Stimulated activated naive B cell treated with anti-CD40 and anti-IgM and Interleukin-4, amounts not matched to agents 10 μg/mL and 1 μg/mL and 100 μg/mL, for 72 hours (primary cell): ENCODE results near the gene HDAC11.

ENCODE experiments used
- ATAC-seq, 2 donors: fragments of 150-1000 bp; cut with Tn5 transposase; replicated peaks; 2 replicates each; pipeline ENCODE4 v1.10.0; 2021; ENCODE audit warnings: moderate library complexity in 1 of 2
- DNase-seq: peaks from one replicate; pipeline ENCODE4 v3.0.0; 2021
- H3K27ac Mint-ChIP-seq: one replicate; pipeline ENCODE4 v1.8.0; 2022; ENCODE audit warnings: mild to moderate bottlenecking, mixed read lengths
- H3K27me3 Mint-ChIP-seq, 2 donors: one replicate each; pipeline ENCODE4 v1.8.0; 2022; ENCODE audit warnings: mixed read lengths in 2 of 2
- H3K36me3 Mint-ChIP-seq, 2 donors: one replicate each; pipeline ENCODE4 v1.8.0; 2022; ENCODE audit warnings: mixed read lengths in 2 of 2, mild to moderate bottlenecking in 1 of 2
- H3K4me1 Mint-ChIP-seq, 2 donors: one replicate each; pipeline ENCODE4 v1.8.0; 2022; ENCODE audit warnings: mixed read lengths in 2 of 2, mild to moderate bottlenecking in 1 of 2
- H3K4me3 Mint-ChIP-seq, 2 donors: one replicate each; pipeline ENCODE4 v1.8.0; 2022; ENCODE audit warnings: mild to moderate bottlenecking in 2 of 2, mixed read lengths in 2 of 2, moderate library complexity in 1 of 2
- H3K9me3 Mint-ChIP-seq, 2 donors: one replicate each; pipeline ENCODE4 v1.8.0; 2022; ENCODE audit warnings: mixed read lengths in 2 of 2, mild to moderate bottlenecking in 1 of 2

HDAC11 gene

GRCh38 chr3:13548696-13549622, 68.9 kb downstream of the HDAC11 start, which contains the start of gene FBLN2:
TSS of gene FBLN2 (plus strand) at chr3:13549125. CDS start at chr3:13570356, 21,231 bp downstream.
- Mint-ChIP-seq H3K4me1 (peaks cover 37 to 51% of the 10 kb centered on the region in 2 donors), H3K36me3 (no peaks in the 10 kb centered on the region), H3K9me3 (no peaks in the 10 kb centered on the region), H3K4me3 (peak within 1 kb of the TSS; percentile 76 to 82), H3K27me3 (peaks cover 25 to 36% of the 10 kb centered on the region in 2 donors), H3K27ac (peak within 1 kb of the TSS; percentile 57)
- DNase-seq (no peak), ATAC-seq (peak; percentile 36 to 54)

DNA sequence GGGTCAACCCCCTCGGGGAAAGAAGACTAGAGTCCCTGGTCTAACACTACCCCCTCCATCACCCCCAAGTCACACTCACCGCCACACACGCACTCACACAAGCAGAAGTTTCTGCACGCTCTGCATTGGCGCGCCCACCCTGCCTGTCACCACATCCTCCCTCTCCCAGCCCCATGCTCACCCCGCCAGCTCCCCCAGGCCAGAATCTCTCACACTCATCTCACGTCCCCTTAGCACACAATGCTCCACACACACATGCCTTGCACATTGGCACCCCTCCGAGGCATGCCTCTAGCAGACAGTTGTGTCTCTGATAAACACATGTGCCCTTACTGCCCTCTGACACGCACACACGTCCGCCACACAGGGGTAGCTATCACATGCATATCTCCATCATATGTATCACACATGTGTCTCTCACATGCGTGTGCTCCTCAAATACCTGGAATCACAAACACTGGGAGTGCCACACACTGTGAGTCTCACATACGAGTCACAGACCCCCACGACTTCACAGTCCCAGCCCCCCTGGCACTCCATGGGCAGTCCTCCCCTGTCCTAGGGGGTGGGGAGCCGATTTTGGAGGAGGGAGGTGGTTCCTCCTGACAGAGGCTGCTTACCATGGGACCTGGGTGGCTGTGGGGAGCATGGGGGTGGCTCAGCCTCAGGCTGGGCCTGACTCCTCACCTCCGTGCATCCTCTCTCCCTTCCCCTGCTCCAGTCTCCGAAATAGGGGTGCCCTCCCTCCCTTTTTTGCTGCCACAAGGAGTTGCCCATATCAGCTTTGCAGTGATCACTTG, 69.7 kb downstream of the HDAC11 start:
- Mint-ChIP-seq H3K4me1 (peaks cover 34 to 42% of the 10 kb centered on the region in 2 donors), H3K9me3 (no peaks in the 10 kb centered on the region), H3K36me3 (no peaks in the 10 kb centered on the region), H3K4me3 (peak overlapping the region; percentile 57 to 82), H3K27me3 (peaks cover 24 to 34% of the 10 kb centered on the region in 2 donors), H3K27ac (peak overlapping the region; percentile 43)
- ATAC-seq = peak; percentile 33 to 55
- DNase-seq = no peak

GRCh38 chr3:13550423-13550690, 70.3 kb downstream of the HDAC11 start:
- H3K36me3 Mint-ChIP-seq = no peaks in the 10 kb centered on the region
- ATAC-seq (peak; percentile 48 to 73), DNase-seq (no peak)
- no peaks in the 10 kb centered on the region for H3K9me3 Mint-ChIP-seq
- H3K27ac Mint-ChIP-seq = no peak overlapping the region
- peak overlapping the region; percentile 39 to 57 for H3K4me3 Mint-ChIP-seq
- H3K27me3 Mint-ChIP-seq = peaks cover 19 to 28% of the 10 kb centered on the region in 2 donors
- H3K4me1 Mint-ChIP-seq = peaks cover 31 to 38% of the 10 kb centered on the region in 2 donors

DNA sequence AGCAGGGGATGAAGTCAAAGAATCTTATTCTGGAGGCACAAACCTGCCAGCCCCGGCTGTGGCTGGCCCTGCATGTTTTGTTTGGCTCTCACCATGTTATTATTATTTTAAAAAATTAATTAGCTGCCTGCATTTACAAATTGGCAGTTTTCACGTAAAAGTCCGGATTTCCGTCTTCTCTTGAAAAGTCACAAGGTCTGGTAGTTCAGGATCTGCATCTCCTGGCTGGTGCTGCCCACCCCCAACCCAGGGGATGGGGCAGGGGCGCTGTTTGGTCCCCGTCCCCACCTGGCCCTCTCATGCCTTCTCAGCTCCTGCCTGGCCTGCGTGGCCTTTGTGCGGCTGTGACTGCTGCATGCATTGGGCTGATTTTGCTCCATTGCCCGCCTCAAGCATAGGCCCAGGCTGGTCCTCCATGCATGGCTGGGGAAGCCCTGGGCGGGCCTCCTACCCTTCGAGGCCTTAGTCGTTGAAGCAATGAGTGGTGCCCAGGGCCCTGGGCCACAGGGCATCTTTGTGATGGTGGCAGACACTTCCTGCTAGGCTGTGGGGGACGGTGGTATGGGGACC, 70.8 kb downstream of the HDAC11 start:
- Mint-ChIP-seq H3K27ac (peak overlapping the region; percentile 47), H3K36me3 (no peaks in the 10 kb centered on the region), H3K9me3 (no peaks in the 10 kb centered on the region), H3K4me3 (no peak overlapping the region), H3K27me3 (peaks cover 17 to 26% of the 10 kb centered on the region in 2 donors), H3K4me1 (peaks cover 31 to 38% of the 10 kb centered on the region in 2 donors)
- no peak for DNase-seq
- no peak for ATAC-seq

GRCh38 chr3:13552857-13553652, 72.9 kb downstream of the HDAC11 start:
- H3K27ac Mint-ChIP-seq = peak overlapping the region; percentile 10
- DNase-seq (no peak), ATAC-seq (no peak)
- H3K9me3 Mint-ChIP-seq = no peaks in the 10 kb centered on the region
- no peak overlapping the region for H3K4me3 Mint-ChIP-seq
- H3K27me3 Mint-ChIP-seq = peaks cover 12 to 22% of the 10 kb centered on the region in 2 donors
- peaks cover 36% of the 10 kb centered on the region in 2 donors for H3K4me1 Mint-ChIP-seq
- H3K36me3 Mint-ChIP-seq = no peaks in the 10 kb centered on the region

- ATAC-seq (no peak), DNase-seq (no peak)
- Mint-ChIP-seq H3K4me3 (no peak overlapping the region), H3K4me1 (peaks cover 30 to 33% of the 10 kb centered on the region in 2 donors), H3K27me3 (peaks cover 8 to 16% of the 10 kb centered on the region in 2 donors), H3K36me3 (no peaks in the 10 kb centered on the region), H3K9me3 (no peaks in the 10 kb centered on the region), H3K27ac (peak overlapping the region; percentile 28)
Measured at GRCh38 chr3:13553686-13554085, 73.6 kb downstream of the HDAC11 start.

- ATAC-seq = no peak
- Mint-ChIP-seq H3K27me3 (peaks cover 3 to 11% of the 10 kb centered on the region in 2 donors), H3K27ac (no peak overlapping the region), H3K36me3 (no peaks in the 10 kb centered on the region), H3K4me3 (no peak overlapping the region), H3K4me1 (peaks cover 16 to 24% of the 10 kb centered on the region in 2 donors), H3K9me3 (no peaks in the 10 kb centered on the region)
- DNase-seq = no peak
Measured at GRCh38 chr3:13555753-13556152, 75.6 kb downstream of the HDAC11 start.
